Endometrium (tissue), 2 donors: ENCODE results near the gene SH2D7.

ENCODE experiments used
- FAIRE-seq: peaks from 2 replicates; lab custom pipeline; 2012; peaks lifted over from hg19 to GRCh38; lab: Jason Lieb, UNC
- donor health status: control.
- donor health status: control.

The SH2D7 gene

GRCh38 chr15:78092261-78093041 lies at the start of gene SH2D7:
Gene SH2D7, plus strand, starts transcription at chr15:78092561. Its CDS starts 24 bp downstream, at chr15:78092585.
- FAIRE-seq = no peak

- FAIRE-seq = no peak
These were observed 47.8 kb upstream of the SH2D7 start for GRCh38 chr15:78044407-78045155.

GRCh38 chr15:78045189-78045588 lies 47.2 kb upstream of the SH2D7 start:
- FAIRE-seq = no peak

GRCh38 chr15:78046796-78047341 lies 45.5 kb upstream of the SH2D7 start:
- FAIRE-seq = no peak

DNA sequence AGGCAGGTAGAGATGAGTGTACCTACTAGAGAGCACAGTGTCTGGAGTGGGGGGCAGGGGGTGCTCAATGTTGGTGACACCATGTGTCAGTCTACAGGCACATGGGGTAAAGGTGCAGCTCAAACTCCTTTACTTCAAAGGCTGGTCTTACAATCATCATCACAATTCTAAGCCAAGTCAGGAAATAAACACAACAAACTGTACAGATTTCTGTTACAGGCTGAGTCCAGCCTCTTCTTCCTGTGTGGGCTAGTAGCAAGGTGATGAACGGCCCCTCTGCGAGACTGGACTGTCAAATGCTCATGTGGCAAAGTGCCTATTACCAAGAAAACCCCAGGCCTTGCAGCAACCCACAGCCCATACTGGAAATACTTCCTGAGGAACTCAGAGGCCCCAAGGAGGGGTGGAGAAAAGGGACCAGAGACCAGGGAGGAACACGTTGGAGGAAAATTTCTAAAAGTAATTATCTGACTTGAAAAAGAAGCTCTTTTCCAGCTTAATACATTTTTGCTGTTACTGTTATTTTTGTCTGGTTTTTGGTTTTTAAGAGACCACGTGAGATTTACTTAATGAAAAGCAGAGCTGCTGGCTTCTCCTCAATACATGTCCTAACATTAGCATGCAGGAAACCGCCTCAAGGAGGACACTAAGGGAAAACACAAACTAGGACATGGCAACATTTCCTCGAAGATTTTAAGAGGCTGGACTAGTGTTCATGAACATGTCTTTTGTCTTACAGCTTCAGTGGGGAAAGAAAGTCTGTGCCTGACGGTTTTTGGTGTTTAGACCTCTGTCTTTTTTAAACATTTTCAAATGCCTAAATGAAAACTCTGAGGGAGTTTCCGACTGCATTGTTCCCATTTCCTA lies 44.4 kb upstream of the SH2D7 start:
- peak; percentile 77 for FAIRE-seq

DNA sequence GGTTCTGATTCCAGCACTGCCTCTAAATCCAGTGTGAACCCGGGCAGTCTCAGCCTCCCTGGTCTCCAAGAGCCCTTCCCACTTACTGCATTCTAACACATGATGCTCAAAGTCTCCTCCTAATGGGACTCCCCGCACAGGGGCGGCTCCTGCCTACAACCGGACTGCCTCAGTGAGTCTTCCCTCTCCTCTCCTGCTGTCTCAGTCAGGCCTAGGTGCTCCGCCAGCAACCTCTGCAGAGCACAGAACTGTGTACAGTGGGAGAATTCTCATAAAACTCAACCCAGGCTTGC lies 43.8 kb upstream of the SH2D7 start:
- FAIRE-seq = no peak

GRCh38 chr15:78049691-78050440 lies 42.5 kb upstream of the SH2D7 start:
- no peak for FAIRE-seq

GRCh38 chr15:78050441-78050809 lies 41.9 kb upstream of the SH2D7 start:
- no peak for FAIRE-seq

DNA sequence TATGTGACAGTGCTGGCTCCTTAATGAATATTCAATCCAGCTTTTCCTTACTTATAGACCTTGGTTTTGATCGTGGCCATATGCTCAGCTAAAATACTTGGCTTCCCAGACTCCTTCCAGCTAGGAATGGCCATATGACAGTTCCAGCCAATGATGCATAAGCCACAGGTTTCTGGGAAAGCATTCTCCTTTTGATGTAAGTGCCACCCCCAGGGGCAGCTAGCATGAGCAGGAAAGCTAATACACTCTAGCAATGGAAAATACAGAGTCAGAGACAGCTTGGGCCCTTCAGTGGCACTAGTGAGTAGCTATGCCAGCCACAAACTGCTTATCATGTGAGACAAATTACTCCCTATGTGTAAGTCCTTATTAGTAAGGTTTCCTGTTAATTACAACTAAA lies 41.5 kb upstream of the SH2D7 start:
- FAIRE-seq = no peak

GRCh38 chr15:78051596-78051995 lies 40.8 kb upstream of the SH2D7 start:
- no peak for FAIRE-seq

GRCh38 chr15:78052001-78052401 lies 40.4 kb upstream of the SH2D7 start:
- no peak for FAIRE-seq

- no peak for FAIRE-seq
These were observed 39.8 kb upstream of the SH2D7 start for GRCh38 chr15:78052545-78052944.

DNA sequence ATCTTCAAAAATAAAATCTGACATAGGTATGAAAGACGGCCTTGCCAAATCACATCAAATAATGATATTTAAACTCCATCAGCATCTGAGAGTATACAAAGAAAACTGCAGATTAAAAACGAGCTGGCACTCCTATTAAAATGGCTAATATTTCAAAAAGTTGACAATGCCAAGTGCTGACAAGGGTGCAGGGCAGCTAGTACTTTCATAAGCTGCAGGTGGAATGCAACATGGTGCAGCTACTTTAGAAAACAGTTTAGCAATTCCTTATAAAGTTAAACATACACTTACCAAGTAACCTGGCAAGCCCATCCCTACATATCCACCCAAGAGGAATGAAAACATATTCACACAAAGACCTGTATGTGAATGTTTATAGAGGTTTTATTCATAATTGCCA lies 37.8 kb upstream of the SH2D7 start:
- FAIRE-seq = no peak

DNA sequence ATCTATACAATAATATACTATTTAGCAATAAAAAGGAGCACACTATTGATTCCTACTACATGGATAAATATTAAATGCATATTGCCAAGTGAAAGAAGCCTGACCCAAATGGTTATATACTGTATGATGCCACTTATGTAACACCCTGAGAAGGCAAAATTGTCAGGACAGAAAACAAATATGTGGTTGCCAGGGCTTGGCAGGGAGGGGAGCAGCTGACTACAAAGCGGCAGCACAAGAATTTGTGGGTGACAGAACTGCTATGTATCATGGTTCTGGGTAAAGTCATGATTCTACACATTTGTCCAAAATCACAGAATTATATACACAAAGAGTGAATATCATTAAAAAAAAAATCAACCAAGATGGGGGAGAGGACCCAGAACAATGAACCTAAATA lies 37.4 kb upstream of the SH2D7 start:
- FAIRE-seq = no peak

DNA sequence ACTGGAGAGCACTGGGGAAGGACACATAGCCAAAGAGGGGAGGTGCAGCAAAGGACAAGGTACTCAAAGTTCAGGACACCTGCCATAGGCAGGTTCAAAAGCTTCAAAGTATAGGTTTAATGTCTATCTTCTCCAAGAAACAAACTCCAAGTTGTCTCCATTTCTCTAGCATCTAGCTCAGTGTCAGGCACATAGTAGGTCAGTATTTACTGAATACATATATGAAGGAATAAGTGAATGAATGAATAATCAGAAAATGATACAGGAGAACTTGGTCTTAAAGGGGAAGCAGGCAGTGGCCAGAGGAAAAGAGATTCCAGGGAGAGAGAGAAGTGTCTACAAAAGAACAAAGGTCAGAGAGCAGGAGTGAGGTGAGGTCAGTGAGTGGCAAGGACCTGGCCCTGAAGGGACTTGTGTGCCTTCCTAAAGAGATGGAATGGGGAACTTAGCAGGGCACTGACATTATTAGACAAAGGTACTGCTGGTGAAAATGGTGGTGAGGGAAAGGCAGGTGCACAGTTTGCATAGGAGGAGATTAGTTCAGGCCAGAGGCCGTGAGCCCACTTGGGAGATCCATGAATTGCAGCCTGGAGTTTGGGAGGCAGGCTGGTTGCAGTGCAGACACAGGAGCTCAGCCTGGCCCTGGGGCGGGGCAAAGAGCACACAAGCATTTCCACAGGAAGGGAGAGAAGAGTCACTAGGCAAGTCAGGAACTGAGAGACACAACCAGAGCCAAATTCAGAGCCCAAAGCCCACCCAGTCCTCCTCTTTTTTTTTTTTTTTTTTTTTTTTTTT lies 36.2 kb upstream of the SH2D7 start:
- FAIRE-seq = no peak

DNA sequence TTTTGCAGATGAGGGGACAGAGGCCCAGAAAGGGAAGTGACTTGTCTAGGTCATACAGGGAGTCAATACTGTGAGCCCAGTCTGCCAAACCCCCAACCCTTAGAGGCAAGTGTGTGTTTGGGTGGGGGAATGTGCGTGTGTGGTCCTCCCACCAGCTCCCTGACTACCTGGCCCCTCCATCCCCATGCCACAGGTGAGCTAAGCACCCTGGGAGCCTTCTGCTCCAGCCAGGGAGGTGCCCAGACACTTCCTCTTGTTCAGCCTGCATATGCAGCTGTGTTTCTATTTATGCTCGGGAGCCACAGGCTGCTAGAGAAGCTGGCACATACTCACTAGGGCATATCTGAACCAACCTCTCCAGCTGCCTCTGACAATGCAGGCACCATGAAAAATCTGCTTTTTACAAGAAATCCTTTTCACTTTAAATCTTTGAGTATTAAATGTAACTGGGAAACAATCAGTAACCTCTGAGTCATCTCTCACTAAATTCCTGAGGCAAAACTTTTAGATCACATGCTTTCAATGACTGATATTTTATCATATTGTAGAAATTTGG lies 35.6 kb upstream of the SH2D7 start:
- FAIRE-seq = no peak

DNA sequence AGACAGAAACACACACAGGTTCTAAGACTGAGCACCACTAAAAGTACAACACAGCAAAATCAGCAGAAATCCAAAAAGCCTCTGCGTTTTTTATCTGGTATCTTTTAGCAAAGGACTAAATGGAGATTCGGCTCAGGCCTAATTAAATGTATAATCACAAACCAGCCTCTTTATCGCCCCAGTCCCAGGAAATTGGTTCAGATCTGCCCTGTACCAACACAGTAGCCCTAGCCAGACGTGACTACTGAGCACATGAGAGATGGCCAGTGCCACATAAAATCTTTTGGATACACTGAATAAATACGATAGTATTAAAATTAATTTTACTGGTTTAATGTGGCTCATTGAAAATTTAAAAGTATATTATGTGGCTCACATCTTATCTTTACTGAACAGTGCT lies 34.6 kb upstream of the SH2D7 start:
- no peak for FAIRE-seq

- FAIRE-seq = no peak
These were observed 33.9 kb upstream of the SH2D7 start for GRCh38 chr15:78058401-78058935.

GRCh38 chr15:78059110-78059839 lies 33.1 kb upstream of the SH2D7 start:
- FAIRE-seq = no peak

- no peak for FAIRE-seq
These were observed 32.1 kb upstream of the SH2D7 start for GRCh38 chr15:78060232-78060631.
